Kidney capillary endothelial cell (primary cell): Measurements from ENCODE around the gene YIPF2.
"Not testable (repeated sequence)": the region's sequence is repeated elsewhere in the genome, so short reads cannot be mapped to it uniquely, and the experiment has no call there.

ENCODE experiments used
- DNase-seq: peaks from one replicate; pipeline ENCODE4 v3.0.0-alpha.2; 2018; ENCODE audit warnings: low spot score

The YIPF2 gene

GRCh38 chr19:10928563-10929401, at the start of gene YIPF2, which contains the start of gene TIMM29:
YIPF2 (minus strand) TSS chr19:10928639; CDS start chr19:10928410, 229 bp downstream.
TIMM29 (plus strand) TSS chr19:10928811; CDS start chr19:10928823, 12 bp downstream.
- peak; percentile 97 for DNase-seq

DNA sequence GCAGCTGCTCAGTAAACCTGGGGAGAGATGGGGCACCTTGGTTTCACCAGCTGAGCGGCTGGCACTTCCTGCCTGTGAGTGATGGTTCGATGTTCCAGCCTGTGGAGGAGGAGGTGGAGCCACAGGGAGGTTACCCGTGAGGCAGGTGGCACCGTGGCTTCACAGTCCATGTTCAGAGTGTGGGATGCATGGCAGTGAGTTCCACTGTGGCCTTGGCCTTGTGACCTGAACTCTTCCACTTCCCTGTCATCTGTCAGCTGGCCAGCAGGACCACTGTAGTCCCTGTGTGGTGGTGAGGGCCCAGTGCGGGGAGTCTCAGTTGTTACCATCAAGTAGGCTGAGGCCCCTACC, 49.3 kb upstream of the YIPF2 start:
- DNase-seq: no peak

- no peak for DNase-seq
Observed at GRCh38 chr19:10976131-10976892, 47.9 kb upstream of the YIPF2 start.

GRCh38 chr19:10975374-10976130, 47.1 kb upstream of the YIPF2 start:
- peak; percentile 24 for DNase-seq

GRCh38 chr19:10971107-10971726, 42.8 kb upstream of the YIPF2 start:
- DNase-seq: no peak

GRCh38 chr19:10968527-10969135, 40.2 kb upstream of the YIPF2 start:
- DNase-seq: no peak

GRCh38 chr19:10966809-10967208, 38.4 kb upstream of the YIPF2 start:
- no peak for DNase-seq

DNA sequence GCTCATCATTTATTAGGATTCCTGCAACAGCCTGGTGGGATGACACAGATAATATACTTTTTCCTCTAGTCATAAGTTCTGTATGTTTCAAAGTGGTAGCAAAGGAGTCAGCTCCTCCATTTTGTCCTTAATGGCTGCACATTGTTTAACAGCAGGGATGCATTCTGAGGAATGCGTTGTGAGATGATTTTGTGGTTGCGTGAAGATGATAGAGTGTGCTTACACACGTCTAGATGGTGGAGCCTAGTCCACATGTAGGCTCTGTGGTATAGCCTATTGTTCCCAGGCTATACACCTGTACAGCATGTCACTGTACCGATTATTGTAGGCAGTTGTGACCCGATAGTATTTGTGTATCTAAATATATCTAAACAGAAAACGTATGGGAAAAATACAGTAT, 37.0 kb upstream of the YIPF2 start:
- no peak for DNase-seq

GRCh38 chr19:10964903-10965302, 36.5 kb upstream of the YIPF2 start:
- DNase-seq: no peak

- no peak for DNase-seq
Observed at GRCh38 chr19:10963865-10964264, 35.4 kb upstream of the YIPF2 start.

DNA sequence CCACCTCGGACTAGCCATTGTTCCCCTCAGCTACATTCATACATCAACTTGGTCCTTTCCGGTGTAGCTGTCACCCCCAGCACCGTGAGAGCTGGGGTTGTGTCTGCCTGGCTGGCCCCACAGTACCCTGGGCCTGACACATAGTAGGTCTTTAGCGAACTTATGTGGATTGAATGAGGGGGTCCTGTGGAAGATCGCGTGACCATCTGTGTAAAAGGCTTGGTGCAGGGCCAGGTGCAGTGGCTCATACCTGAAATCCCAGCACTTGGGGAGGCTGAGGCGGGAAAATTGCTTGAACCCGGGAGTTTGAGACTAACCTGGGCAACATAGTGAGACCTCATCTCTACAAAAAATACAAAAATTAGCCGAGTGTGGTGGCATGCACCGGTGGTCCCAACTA, 34.4 kb upstream of the YIPF2 start:
- DNase-seq: no peak

- DNase-seq: peak; percentile 24
Observed at GRCh38 chr19:10961073-10961860, 32.8 kb upstream of the YIPF2 start.

DNA sequence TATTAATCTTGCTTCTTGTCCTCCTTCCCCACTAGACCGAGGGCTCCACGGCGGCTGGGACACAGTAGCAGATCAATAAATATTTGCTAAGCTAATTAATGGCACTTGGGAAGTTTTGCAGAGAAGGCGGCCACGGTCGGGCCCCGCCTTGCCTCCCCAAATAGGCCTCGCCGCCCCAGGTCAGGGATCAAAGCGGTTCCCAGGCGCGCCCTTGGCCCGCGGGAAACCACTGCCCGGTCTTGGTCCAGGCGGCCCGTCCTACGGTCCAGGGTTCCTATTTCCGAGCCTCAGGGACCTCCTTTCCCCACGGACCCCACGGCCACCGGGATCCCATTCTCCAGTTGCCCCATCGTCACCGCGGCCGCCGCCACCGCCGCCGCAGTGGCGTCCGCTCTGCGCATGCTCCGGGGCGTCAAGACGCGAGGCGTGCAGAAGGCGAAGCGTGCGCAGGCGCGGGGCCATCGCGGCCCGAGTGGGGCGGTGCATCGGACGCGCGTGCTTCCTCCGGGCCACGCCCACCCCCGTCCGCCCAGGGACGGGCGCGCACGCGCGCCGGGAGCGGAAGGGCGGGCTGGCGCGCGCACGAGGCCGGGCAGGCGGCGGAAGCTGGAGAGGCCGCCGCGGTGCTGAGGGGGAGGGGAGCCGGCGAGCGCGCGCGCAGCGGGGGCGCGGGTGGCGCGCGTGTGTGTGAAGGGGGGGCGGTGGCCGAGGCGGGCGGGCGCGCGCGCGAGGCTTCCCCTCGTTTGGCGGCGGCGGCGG, 32.1 kb upstream of the YIPF2 start, which contains the start of gene SMARCA4:
Gene SMARCA4, plus strand, starts transcription at position 717 of the 759 bp plus-strand sequence. CDS start 23,122 bp downstream, outside the sequence.
- DNase-seq: peak; percentile 98

DNA sequence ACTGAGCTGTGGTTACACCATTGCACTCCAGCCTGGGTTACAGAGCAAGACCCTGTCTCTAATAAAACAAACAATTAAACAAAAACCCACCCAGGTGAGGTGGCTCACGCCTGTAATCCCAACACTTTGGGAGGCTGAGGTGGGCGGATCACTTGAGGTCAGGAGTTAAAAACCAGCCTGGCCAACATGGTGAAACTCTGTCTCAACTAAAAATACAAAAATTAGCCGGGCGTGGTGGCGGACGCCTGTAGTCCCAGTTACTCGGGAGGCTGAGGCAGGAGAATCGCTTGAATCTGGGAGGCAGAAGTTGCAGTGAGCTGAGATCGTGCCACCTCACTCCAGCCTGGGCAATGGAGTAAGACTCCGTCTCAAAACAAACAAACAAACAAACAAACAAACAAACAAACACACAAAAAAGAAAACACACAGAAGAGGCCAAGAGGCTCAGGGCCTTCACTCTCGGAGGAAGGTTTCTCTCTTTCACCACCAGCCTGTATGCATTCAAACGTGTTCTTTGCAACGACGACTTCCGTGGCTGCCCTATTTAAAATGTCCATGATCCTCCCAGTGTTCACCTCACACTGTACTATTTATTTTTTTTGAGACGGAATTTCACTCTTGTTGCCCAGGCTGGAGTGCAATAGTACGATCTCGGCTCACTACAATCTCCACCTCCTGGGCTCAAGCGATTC, 31.0 kb upstream of the YIPF2 start:
- DNase-seq: not testable (repeated sequence)

DNA sequence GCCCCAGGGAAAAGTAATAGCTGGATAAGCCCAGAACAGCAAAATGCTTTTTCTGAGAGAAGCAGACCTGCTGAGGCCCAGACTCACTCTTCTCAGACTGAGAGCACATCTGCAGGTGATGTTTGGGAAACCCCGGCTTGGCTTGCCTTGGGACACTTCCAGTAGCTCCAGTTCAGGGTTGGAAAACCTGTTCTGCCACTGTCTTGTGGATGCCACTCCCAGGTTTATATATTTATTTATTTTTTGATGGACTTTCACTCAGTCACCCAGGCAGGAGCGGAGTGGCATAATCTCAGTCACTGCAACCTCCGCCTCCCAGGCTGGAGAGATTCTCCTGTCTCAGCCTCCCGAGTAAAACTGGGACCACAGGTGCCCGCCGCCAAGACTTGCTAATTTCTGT, 24.4 kb upstream of the YIPF2 start:
- DNase-seq: no peak

GRCh38 chr19:10946958-10947657, 18.7 kb upstream of the YIPF2 start:
- DNase-seq: no peak

DNA sequence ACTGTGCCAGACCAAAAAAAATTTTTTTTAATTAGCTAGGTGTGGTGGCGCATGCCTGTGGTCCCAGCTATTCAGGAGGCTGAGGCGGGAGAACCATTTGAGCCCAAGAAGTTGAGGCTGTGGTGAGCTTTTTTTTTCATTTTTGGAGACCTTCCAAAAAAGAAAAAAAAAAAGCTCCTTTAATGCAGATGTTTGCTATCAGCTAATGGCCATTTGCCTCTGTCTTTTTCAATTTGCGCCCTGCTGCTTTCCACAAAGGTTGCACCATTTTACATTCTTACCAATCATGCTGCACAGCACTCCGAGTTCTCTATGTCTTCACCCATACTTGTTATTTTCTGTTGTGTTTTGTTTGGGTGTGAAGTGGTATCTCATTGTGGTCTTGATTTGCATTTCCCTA, 16.8 kb upstream of the YIPF2 start:
- DNase-seq: no peak

DNA sequence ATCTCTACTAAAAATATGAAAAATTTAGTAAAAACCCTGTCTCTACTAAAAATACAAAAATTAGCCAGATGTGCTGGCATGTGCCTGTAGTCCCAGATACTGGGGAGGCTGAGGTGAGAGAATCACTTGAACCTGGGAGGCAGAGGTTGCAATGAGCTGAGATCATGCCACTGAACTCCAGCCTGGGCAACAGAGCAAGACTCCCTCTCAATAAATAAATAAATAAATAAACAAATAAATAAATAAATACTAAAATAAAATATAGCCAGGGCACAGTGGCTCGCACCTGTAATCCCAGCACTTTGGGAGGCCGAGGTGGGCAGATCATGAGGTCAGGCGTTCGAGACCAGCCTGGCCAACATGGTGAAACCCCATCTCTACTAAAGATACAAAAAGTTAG, 15.0 kb upstream of the YIPF2 start:
- DNase-seq: not testable (repeated sequence)

DNA sequence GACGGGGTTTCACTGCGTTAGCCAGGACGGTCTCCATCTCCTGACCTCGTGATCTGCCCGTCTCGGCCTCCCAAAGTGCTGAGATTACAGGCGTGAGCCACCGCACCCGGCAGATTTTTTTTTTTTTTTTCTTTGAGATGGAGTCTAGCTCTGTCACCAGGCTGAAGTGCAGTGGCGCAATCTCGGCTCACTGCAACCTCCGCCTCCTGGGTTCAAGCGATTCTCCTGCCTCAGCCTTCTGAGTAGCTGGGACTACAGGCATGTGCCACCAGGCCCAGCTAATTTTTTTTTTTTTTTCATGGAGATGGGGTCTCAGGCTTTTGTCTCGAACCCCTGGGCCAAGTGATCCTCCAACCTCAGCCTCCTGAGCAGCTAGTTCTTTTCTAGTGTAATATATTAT, 13.2 kb upstream of the YIPF2 start:
- DNase-seq: not testable (repeated sequence)
